Transverse colon (tissue), 3 donors: ENCODE results near the gene HTT.

Experiments
- POLR2A ChIP-seq: fragments of 450-650 bp; IDR thresholded peaks from one replicate; pipeline ENCODE4 v1.6.1; 2016; ENCODE audit warnings: antibody characterized with exemption, mild to moderate bottlenecking, moderate library complexity
- TF ChIP-seq, protein P1 (sequence below), 5 experiments: fragments of 200-600 bp in 3 of 5; fragments of 450-650 bp in 2 of 5; sonication (generic) in 3 of 5; IDR thresholded peaks; 1 replicate in 2 of 5; 2 replicates in 3 of 5; pipeline ENCODE4 v1.5.1; 2016 to 2017; ENCODE audit warnings: antibody characterized with exemption in 5 of 5, inconsistent platforms in 3 of 5, mild to moderate bottlenecking in 2 of 5, moderate library complexity in 1 of 5

DNA sequence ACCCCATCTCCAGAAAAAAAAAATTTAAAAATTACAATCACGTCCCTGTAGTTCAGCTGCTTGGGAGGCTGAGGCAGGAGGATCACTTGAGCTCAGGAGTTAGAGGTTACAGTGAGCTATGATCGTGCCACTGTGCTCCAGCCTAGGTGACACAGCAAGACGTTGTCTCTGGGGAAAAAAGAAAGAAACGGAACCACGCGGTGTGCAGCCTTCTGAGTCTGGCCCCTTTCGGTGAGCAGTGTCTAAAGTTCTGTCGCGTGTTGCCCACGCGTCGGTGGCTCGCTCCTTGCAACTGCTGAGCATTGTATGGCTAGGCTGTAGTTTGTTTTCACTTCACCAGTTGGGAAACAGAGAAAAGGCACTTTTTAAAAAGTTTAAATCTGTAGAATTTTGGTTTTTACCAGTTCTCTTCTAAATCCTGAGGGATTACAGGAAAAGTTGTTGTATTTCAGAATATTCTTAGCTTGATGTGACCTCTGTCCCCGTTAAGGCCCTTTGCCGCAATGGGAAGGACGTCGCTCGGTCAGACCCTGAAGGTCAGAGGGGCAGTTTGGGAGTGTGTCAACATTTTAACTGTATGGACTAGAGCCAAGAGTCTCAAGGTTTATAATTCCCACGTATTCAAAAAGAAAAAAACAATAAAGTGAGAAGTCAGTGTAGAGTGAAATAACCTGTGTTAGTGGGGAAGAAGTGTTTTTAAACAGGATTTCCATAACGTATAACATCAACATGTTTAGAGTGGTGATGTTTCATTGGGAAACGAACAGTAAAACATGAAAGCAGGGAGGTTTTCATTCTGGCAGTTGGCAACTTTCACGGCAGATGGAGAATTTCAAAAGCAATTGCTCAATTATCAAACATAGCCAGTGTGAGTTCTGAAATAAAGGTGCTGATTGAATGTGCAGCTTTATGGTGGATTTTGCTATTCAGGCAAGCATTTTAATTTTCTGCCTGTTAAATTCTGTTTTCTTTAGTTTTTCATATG is 128.6 kb downstream of the HTT start:
- TF ChIP-seq, protein P1, sequence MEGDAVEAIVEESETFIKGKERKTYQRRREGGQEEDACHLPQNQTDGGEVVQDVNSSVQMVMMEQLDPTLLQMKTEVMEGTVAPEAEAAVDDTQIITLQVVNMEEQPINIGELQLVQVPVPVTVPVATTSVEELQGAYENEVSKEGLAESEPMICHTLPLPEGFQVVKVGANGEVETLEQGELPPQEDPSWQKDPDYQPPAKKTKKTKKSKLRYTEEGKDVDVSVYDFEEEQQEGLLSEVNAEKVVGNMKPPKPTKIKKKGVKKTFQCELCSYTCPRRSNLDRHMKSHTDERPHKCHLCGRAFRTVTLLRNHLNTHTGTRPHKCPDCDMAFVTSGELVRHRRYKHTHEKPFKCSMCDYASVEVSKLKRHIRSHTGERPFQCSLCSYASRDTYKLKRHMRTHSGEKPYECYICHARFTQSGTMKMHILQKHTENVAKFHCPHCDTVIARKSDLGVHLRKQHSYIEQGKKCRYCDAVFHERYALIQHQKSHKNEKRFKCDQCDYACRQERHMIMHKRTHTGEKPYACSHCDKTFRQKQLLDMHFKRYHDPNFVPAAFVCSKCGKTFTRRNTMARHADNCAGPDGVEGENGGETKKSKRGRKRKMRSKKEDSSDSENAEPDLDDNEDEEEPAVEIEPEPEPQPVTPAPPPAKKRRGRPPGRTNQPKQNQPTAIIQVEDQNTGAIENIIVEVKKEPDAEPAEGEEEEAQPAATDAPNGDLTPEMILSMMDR (IDR thresholded peaks at IDR 0.05): no peak
- TF ChIP-seq POLR2A: no peak
